GM21528 (cell line): Measurements from ENCODE around the gene RBFOX1.

Experiments used
- ATAC-seq: cut with Tn5 transposase; IDR thresholded peaks from one replicate; pipeline ENCODE4 v1.9.1; 2021; ENCODE audit warnings: mild to moderate bottlenecking, moderate library complexity; ENCODE audit not compliant: unreplicated experiment, low FRiP score

The RBFOX1 gene

GRCh38 chr16:7571366-7571765 is 238.7 kb downstream of the RBFOX1 start:
- no peak for ATAC-seq

GRCh38 chr16:7577588-7577987 is 244.9 kb downstream of the RBFOX1 start:
- no peak for ATAC-seq

- no peak for ATAC-seq
Observed at GRCh38 chr16:7579454-7579853, 246.8 kb downstream of the RBFOX1 start.

- ATAC-seq, result no peak
Observed at GRCh38 chr16:7581175-7581574, 248.5 kb downstream of the RBFOX1 start.

- ATAC-seq, result no peak
Observed at GRCh38 chr16:7583396-7583795, 250.8 kb downstream of the RBFOX1 start.

- ATAC-seq, result no peak
Observed at GRCh38 chr16:7584561-7584960, 251.9 kb downstream of the RBFOX1 start.

GRCh38 chr16:7585705-7586104 is 253.1 kb downstream of the RBFOX1 start:
- no peak for ATAC-seq

- no peak for ATAC-seq
Observed at GRCh38 chr16:7590934-7591333, 258.3 kb downstream of the RBFOX1 start.

- ATAC-seq, result no peak
Observed at GRCh38 chr16:7596308-7596707, 263.7 kb downstream of the RBFOX1 start.

- ATAC-seq, result no peak
Observed at GRCh38 chr16:7597677-7598076, 265.0 kb downstream of the RBFOX1 start.

GRCh38 chr16:7601100-7601499 is 268.5 kb downstream of the RBFOX1 start:
- ATAC-seq, result no peak

- no peak for ATAC-seq
Observed at GRCh38 chr16:7602291-7602950, 269.8 kb downstream of the RBFOX1 start.

- no peak for ATAC-seq
Observed at GRCh38 chr16:7605812-7606211, 273.2 kb downstream of the RBFOX1 start.

GRCh38 chr16:7612671-7613070 is 280.0 kb downstream of the RBFOX1 start:
- ATAC-seq, result no peak

- ATAC-seq, result no peak
Observed at GRCh38 chr16:7613518-7613917, 280.9 kb downstream of the RBFOX1 start.

- no peak for ATAC-seq
Observed at GRCh38 chr16:7614021-7614795, 281.6 kb downstream of the RBFOX1 start.

GRCh38 chr16:7615565-7615964 is 282.9 kb downstream of the RBFOX1 start:
- ATAC-seq, result no peak

- ATAC-seq, result no peak
Observed at GRCh38 chr16:7624871-7625766, 292.5 kb downstream of the RBFOX1 start.

- ATAC-seq, result no peak
Observed at GRCh38 chr16:7628981-7629380, 296.3 kb downstream of the RBFOX1 start.

- no peak for ATAC-seq
Observed at GRCh38 chr16:7629571-7629970, 296.9 kb downstream of the RBFOX1 start.

- no peak for ATAC-seq
Observed at GRCh38 chr16:7637446-7637845, 304.8 kb downstream of the RBFOX1 start.
